Measurements from ENCODE around the gene DOCK1.

DNA sequence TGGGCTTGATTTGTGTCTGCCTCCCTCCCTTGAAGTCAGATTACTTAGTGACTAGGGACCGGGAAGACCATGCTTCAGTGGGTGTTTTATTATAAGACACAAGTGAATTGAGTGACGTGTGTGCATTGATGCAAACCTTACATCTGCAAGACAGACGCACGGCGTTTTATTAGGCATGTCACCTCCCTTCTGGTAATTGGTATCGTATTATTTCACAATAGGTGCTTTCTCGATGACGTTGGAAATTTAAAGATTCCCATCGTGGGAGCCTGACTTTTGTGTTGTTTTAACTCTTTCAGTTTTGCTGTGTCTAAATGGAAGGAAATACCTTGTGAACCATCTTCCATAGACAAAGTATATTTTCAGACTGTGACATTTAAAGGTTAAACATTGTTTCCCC is 158.5 kb downstream of the DOCK1 start:
- TF ChIP-seq, protein P1, sequence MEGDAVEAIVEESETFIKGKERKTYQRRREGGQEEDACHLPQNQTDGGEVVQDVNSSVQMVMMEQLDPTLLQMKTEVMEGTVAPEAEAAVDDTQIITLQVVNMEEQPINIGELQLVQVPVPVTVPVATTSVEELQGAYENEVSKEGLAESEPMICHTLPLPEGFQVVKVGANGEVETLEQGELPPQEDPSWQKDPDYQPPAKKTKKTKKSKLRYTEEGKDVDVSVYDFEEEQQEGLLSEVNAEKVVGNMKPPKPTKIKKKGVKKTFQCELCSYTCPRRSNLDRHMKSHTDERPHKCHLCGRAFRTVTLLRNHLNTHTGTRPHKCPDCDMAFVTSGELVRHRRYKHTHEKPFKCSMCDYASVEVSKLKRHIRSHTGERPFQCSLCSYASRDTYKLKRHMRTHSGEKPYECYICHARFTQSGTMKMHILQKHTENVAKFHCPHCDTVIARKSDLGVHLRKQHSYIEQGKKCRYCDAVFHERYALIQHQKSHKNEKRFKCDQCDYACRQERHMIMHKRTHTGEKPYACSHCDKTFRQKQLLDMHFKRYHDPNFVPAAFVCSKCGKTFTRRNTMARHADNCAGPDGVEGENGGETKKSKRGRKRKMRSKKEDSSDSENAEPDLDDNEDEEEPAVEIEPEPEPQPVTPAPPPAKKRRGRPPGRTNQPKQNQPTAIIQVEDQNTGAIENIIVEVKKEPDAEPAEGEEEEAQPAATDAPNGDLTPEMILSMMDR (IDR thresholded peaks at IDR 0.05) = no peak
- TF ChIP-seq POLR2A (IDR thresholded peaks at IDR 0.05) = no peak
